ENCODE results near the gene GMDS.

The GMDS gene

GRCh38 chr6:2258112-2258511, 12.7 kb upstream of the GMDS start:
- no peak for DNase-seq (ENCODE audit: low read depth)
- H3K4me3 ChIP-seq (ENCODE audit: control insufficient read depth, low read depth, low read length), result no peak overlapping the region
- no peak for TF ChIP-seq CTCF (IDR thresholded peaks at IDR 0.05; ENCODE audit: control insufficient read depth, insufficient read depth, low read depth, low read length, missing control alignments)

GRCh38 chr6:2257363-2257762, 12.0 kb upstream of the GMDS start:
- H3K4me3 ChIP-seq (ENCODE audit: control insufficient read depth, low read depth, low read length), result no peak overlapping the region
- DNase-seq (ENCODE audit: low read depth), result no peak
- TF ChIP-seq CTCF (IDR thresholded peaks at IDR 0.05; ENCODE audit: control insufficient read depth, insufficient read depth, low read depth, low read length, missing control alignments), result no peak

GRCh38 chr6:2254747-2255146, 9.3 kb upstream of the GMDS start:
- no peak for TF ChIP-seq CTCF (IDR thresholded peaks at IDR 0.05; ENCODE audit: control insufficient read depth, insufficient read depth, low read depth, low read length, missing control alignments)
- DNase-seq (ENCODE audit: low read depth), result no peak
- H3K4me3 ChIP-seq (ENCODE audit: control insufficient read depth, low read depth, low read length), result no peak overlapping the region

GRCh38 chr6:2249126-2249525, 3.7 kb upstream of the GMDS start:
- TF ChIP-seq CTCF (IDR thresholded peaks at IDR 0.05; ENCODE audit: control insufficient read depth, insufficient read depth, low read depth, low read length, missing control alignments), result no peak
- DNase-seq (ENCODE audit: low read depth), result no peak
- no peak overlapping the region for H3K4me3 ChIP-seq (ENCODE audit: control insufficient read depth, low read depth, low read length)

GRCh38 chr6:2247664-2248063, 2.3 kb upstream of the GMDS start:
- no peak for TF ChIP-seq CTCF (IDR thresholded peaks at IDR 0.05; ENCODE audit: control insufficient read depth, insufficient read depth, low read depth, low read length, missing control alignments)
- no peak overlapping the region for H3K4me3 ChIP-seq (ENCODE audit: control insufficient read depth, low read depth, low read length)
- no peak for DNase-seq (ENCODE audit: low read depth)

GRCh38 chr6:2245877-2246863, 765 bp upstream of the GMDS start:
- no peak for DNase-seq (ENCODE audit: low read depth)
- H3K4me3 ChIP-seq (ENCODE audit: control insufficient read depth, low read depth, low read length), result peak overlapping the region; percentile 91
- no peak for TF ChIP-seq CTCF (IDR thresholded peaks at IDR 0.05; ENCODE audit: control insufficient read depth, insufficient read depth, low read depth, low read length, missing control alignments)

Data from AG09309 (cell line).